Spleen (tissue), 11 donors: ENCODE measurements around the gene RPP40. TPM values are rescaled to one million over a fixed set of nuclear protein-coding genes. Genes with fewer than 3 reads are reported as not detected.

Experiments used
- DNase-seq: peaks from one replicate; pipeline ENCODE4 v3.0.0-alpha.2; 2020
- H3K27ac ChIP-seq, 8 donors: fragments of 200-600 bp; sonication (generic) in 7 of 8; 1 replicate in 4 of 8; 2 replicates in 4 of 8; pipeline versions ENCODE4 v1.5.0 to v1.8.0; 2016 to 2021; ENCODE audit warnings: inconsistent platforms in 4 of 8, mild to moderate bottlenecking in 4 of 8, moderate library complexity in 1 of 8
- H3K27me3 ChIP-seq, 7 donors: fragments of 200-600 bp; sonication (generic) in 6 of 7; replicated peaks in 1 of 7; 1 replicate in 4 of 7; 2 replicates in 3 of 7; pipeline versions ENCODE4 v1.5.0 to v1.8.0; 2016 to 2021; ENCODE audit warnings: inconsistent platforms in 3 of 7, mild to moderate bottlenecking in 1 of 7
- H3K36me3 ChIP-seq, 6 donors: fragments of 200-600 bp; sonication (generic) in 5 of 6; 1 replicate in 4 of 6; 2 replicates in 2 of 6; pipeline versions ENCODE4 v1.5.0 to v1.8.0; 2016 to 2021; ENCODE audit warnings: inconsistent platforms in 2 of 6
- H3K4me1 ChIP-seq, 6 donors: fragments of 200-600 bp; sonication (generic) in 5 of 6; 1 replicate in 3 of 6; 2 replicates in 3 of 6; pipeline versions ENCODE4 v1.5.0 to v1.8.0; 2016 to 2021; ENCODE audit warnings: inconsistent platforms in 3 of 6
- H3K4me3 ChIP-seq, 8 donors: fragments of 200-600 bp; sonication (generic) in 7 of 8; 1 replicate in 4 of 8; 2 replicates in 4 of 8; pipeline versions ENCODE4 v1.5.0 to v1.8.0; 2016 to 2021; ENCODE audit warnings: inconsistent platforms in 4 of 8, mild to moderate bottlenecking in 4 of 8, moderate library complexity in 2 of 8
- H3K9me3 ChIP-seq, 8 donors: fragments of 200-600 bp; sonication (generic) in 7 of 8; 1 replicate in 4 of 8; 2 replicates in 4 of 8; pipeline versions ENCODE4 v1.5.0 to v1.8.0; 2016 to 2021; ENCODE audit warnings: inconsistent platforms in 4 of 8
- POLR2A ChIP-seq, 3 donors: fragments of 450-650 bp; IDR thresholded peaks; one replicate each; pipeline ENCODE4 v1.5.1; 2017; ENCODE audit warnings: antibody characterized with exemption in 3 of 3, mild to moderate bottlenecking in 1 of 3
- POLR2AphosphoS5 ChIP-seq, 3 donors: sonication (generic); formaldehyde crosslinking; IDR thresholded peaks; one replicate each; pipeline ENCODE4 v1.5.1; 2017; ENCODE audit warnings: antibody characterized with exemption in 3 of 3
- WGBS, 5 donors: extraction: QIAGEN DNeasy Blood & Tissue Kit in 3 of 5; methylation state at CpG; one replicate each; pipeline versions ENCODE4 v1.1.5 to v1.1.7; 2013 to 2018; 5-methylcytosine and 5-hydroxymethylcytosine counted together
- intact Hi-C: fragments of 100-400 bp; cut with DNase I; formaldehyde crosslinking; loops from one replicate; pipeline ENCODE4 v1.15.0; 2023; ENCODE audit warnings: low total_unique reads
- polyA plus RNA-seq, 3 donors: library from polyadenylated mRNA; stranded (reverse); fragments of 200-250 nt; gene quantifications; one replicate each; pipeline ENCODE4 v1.2.1, GENCODE V29; 2013
- total RNA-seq, 7 donors: library from RNA; depleted of rRNA in 3 of 7; stranded (reverse); fragments of >200 nt in 3 of 7; fragmentation: NEBNext Ultra II Directional in 4 of 7; extraction: Animal tissue kit (Norgen Biotek cat#: 25700) in 4 of 7; gene quantifications; one replicate each; pipeline versions ENCODE4 v1.1.0 to v1.2.1, GENCODE V29; 2016 to 2021
- TF ChIP-seq, protein P1 (sequence below), 11 experiments: fragments of 200-600 bp in 7 of 11; fragments of 450-650 bp in 4 of 11; sonication (generic) in 4 of 11; IDR thresholded peaks in 8 of 11; conservative IDR thresholded peaks in 3 of 11; 1 replicate in 7 of 11; 2 replicates in 4 of 11; pipeline versions ENCODE4 v1.4.0 to v1.8.0; 2016 to 2021; ENCODE audit warnings: antibody characterized with exemption in 11 of 11, inconsistent platforms in 4 of 11, mild to moderate bottlenecking in 1 of 11
- donor health status: healthy with polysubstance abuse.
- donor health status: DM: no; HTN: no; CAD: no; lungs with moderate emphysema.
- donor health status: DM: no; HTN: no; CAD: no.
- donor health status: Bipolar disorder and iron deficiency.
- donor health status: healthy.
- donor health status: DM: no; HTN: no; CAD: no.
- donor health status: DM: yes; HTN: yes; CAD: no.

Gene RPP40
- total and polyA plus RNA-seq, 10 donors, result 4.2 to 16.6 (median 8.7) TPM

DNA sequence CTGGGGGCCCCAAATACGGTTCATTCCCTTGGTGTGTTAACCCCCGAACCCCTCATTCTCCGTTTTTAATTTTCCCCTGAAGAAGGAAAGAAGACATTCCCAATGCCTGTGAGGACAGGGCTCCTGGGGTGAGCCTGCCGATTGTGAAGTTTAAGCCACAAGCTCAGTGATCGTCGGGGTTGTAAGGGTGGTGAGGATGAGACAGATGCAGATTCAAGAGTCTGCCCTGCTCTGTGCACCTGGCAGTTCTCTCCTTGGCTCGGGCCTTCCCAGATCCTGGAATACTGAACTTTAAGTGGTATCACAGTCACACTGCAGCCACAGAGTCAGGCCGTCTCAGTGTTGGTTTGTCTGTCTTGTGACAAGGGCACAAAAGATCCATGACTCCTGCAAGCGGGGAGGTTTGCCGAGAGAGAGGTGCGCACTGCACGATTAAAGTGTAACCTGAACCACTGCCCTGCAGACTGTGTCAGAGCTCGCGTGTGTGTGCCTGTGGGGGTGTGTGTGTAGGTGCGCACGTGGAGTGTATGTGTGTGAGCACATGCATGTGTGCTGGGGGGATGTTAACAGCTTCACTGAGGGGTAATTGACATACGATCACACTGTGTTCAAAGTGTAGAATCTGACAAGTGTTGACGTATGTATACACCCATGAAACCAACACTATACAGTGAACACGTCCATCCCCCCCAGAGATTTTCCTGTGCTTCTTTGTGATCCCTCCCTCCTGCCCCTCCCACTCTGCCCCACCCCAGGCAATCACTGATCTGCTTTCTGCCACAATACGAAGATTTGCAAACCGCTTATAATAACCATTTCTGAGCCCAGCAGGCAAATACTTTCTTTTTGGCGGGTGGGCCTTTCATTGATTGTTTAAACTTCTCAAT is 38.9 kb downstream of the RPP40 start:
- WGBS, 5 donors, result 78 to 86% (median 82%) methylated on average over 21 to 22 of the region's 22 CpGs
- H3K4me1 ChIP-seq, result no peaks in the 10 kb centered on the region
- no peak for TF ChIP-seq POLR2AphosphoS5 (IDR thresholded peaks at IDR 0.05)
- TF ChIP-seq, protein P1, sequence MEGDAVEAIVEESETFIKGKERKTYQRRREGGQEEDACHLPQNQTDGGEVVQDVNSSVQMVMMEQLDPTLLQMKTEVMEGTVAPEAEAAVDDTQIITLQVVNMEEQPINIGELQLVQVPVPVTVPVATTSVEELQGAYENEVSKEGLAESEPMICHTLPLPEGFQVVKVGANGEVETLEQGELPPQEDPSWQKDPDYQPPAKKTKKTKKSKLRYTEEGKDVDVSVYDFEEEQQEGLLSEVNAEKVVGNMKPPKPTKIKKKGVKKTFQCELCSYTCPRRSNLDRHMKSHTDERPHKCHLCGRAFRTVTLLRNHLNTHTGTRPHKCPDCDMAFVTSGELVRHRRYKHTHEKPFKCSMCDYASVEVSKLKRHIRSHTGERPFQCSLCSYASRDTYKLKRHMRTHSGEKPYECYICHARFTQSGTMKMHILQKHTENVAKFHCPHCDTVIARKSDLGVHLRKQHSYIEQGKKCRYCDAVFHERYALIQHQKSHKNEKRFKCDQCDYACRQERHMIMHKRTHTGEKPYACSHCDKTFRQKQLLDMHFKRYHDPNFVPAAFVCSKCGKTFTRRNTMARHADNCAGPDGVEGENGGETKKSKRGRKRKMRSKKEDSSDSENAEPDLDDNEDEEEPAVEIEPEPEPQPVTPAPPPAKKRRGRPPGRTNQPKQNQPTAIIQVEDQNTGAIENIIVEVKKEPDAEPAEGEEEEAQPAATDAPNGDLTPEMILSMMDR (IDR thresholded peaks at IDR 0.05 in 8 of 11, conservative IDR thresholded peaks at IDR 0.05 in 3 of 11), result no peak

DNA sequence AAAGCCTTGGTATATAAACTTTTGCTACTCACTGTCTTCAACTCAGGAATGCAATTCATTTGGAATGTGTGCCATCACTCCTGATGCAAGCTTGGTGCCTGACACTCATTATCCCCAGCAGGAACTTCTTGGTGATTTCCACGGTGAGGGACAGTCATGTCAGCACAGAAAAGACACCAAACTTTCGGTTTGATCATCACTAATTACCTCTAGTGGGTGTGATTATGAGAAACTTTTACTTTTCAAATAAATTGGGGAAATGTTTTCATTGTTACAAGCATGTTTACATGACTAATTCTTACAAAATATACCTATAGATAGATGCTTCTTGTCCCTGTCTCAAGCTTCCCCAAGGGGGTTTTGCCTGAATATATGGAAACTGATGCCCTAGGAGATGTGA is 40.9 kb downstream of the RPP40 start:
- no peak for DNase-seq
- 73 to 89% (median 78%) methylated on average over 2 of the region's 2 CpGs for WGBS, 5 donors
- H3K36me3 ChIP-seq, result no peaks in the 10 kb centered on the region
- H3K4me1 ChIP-seq, result no peaks in the 10 kb centered on the region
- H3K4me3 ChIP-seq, result no peak overlapping the region
- no peak overlapping the region for H3K27ac ChIP-seq
- TF ChIP-seq POLR2A (IDR thresholded peaks at IDR 0.05), result no peak
- TF ChIP-seq, protein P1 (IDR thresholded peaks at IDR 0.05 in 8 of 11, conservative IDR thresholded peaks at IDR 0.05 in 3 of 11), result no peak
- TF ChIP-seq POLR2AphosphoS5 (IDR thresholded peaks at IDR 0.05), result no peak
- no peaks in the 10 kb centered on the region for H3K27me3 ChIP-seq
- H3K9me3 ChIP-seq, result no peaks in the 10 kb centered on the region
- intact Hi-C loops, result no loop called here

More for the DNA sequence above, 38.9 kb downstream of the RPP40 start:
- H3K9me3 ChIP-seq, result no peaks in the 10 kb centered on the region
- no peak overlapping the region for H3K4me3 ChIP-seq
- DNase-seq, result no peak
- intact Hi-C loops, result no loop called here
- H3K36me3 ChIP-seq, result no peaks in the 10 kb centered on the region
- no peak overlapping the region for H3K27ac ChIP-seq
- H3K27me3 ChIP-seq, result no peaks in the 10 kb centered on the region

DNA sequence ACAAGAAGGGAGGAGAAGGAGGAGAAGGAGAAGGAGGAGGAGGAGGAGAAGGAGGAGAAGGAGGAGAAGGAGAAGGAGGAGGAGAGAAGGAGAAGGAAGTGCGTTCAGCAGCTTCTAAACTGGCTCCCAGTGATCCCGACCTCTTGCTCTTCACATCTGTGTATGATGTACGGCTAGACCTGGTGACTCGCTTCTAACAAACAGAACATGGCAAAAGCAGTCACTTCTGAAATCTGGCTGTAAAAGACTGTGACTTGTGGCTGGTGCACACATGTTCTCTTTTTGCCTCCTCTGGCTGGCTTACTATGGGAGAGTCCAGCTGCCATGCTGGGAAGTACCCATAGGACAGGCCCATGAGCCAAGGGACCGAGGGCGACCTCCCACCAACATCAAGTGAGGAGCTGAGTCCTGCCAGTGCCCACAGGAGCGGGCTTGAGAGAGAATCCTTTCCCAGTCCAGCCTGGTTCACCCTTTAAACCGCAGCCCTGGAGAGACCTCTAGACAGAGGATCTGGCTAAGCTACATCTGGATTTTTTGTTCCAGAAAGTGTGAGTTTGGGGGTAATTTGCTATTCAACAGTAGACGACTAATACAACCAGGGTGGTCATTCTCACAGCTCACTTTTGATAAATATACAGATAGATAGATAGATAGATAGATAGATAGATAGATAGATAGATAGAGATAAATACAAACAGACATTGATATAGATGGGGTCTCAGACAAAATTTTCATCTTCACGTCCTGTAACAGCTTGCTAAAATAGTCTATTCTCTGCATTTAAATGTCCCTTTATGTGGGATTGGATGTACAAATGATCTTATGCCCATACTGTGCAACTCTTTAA is 42.3 kb downstream of the RPP40 start:
- Histone ChIP-seq H3K27ac (no peak overlapping the region), H3K4me3 (no peak overlapping the region), H3K4me1 (no peaks in the 10 kb centered on the region), H3K27me3 (no peaks in the 10 kb centered on the region), H3K9me3 (no peaks in the 10 kb centered on the region), H3K36me3 (peaks cover 0 to under 1% (median 0%) of the 10 kb centered on the region in 6 donors)
- WGBS, 5 donors, result 85 to 95% (median 89%) methylated on average over 10 of the region's 10 CpGs
- no peak for TF ChIP-seq POLR2A (IDR thresholded peaks at IDR 0.05)
- TF ChIP-seq, protein P1 (IDR thresholded peaks at IDR 0.05 in 8 of 11, conservative IDR thresholded peaks at IDR 0.05 in 3 of 11), result no peak
- no peak for TF ChIP-seq POLR2AphosphoS5 (IDR thresholded peaks at IDR 0.05)
- DNase-seq, result no peak
- intact Hi-C loops, result no loop called here

DNA sequence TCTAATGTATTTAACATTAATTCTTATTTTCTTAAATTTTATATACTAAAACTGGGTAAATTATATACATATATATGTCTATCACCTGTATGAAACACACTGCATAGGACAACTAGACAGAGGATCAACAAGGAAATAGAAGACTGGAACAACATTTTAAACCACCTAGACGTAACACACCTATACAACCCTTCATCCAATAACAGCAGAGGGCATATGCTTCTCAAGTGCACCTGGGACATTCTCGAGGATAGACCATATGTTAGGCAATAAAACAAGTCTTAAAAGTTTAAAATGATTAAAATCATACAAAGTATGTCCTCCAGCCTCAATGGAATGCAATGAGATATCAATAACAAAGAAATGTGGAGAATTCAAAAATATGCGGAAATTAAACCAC is 45.2 kb downstream of the RPP40 start:
- Histone ChIP-seq H3K27me3 (no peaks in the 10 kb centered on the region), H3K27ac (no peak overlapping the region), H3K4me1 (no peaks in the 10 kb centered on the region), H3K9me3 (no peaks in the 10 kb centered on the region), H3K36me3 (peaks cover 0 to 28% (median 22%) of the 10 kb centered on the region in 6 donors), H3K4me3 (no peak overlapping the region)
- no peak for DNase-seq
- 89 to 95% (median 92%) methylated on average over 3 of the region's 3 CpGs for WGBS, 5 donors
- intact Hi-C loops, result no loop called here
- TF ChIP-seq POLR2A (IDR thresholded peaks at IDR 0.05), result no peak
- TF ChIP-seq, protein P1 (IDR thresholded peaks at IDR 0.05 in 8 of 11, conservative IDR thresholded peaks at IDR 0.05 in 3 of 11), result no peak
- no peak for TF ChIP-seq POLR2AphosphoS5 (IDR thresholded peaks at IDR 0.05)
